HEK293 (cell line): Measurements from ENCODE around the gene RPUSD1.

Experiments
- EGR2 ChIP-seq: fragments of 450-650 bp; formaldehyde crosslinking; IDR thresholded peaks from 2 replicates; pipeline ENCODE4 v1.5.1; 2016; ENCODE audit warnings: low read depth, missing biosample characterization, missing genetic modification characterization
- FEZF1 ChIP-seq: fragments of 450-650 bp; formaldehyde crosslinking; IDR thresholded peaks from 2 replicates; pipeline ENCODE4 v1.5.1; 2016; ENCODE audit warnings: missing biosample characterization, missing genetic modification characterization
- GLIS2 ChIP-seq: fragments of 450-650 bp; formaldehyde crosslinking; IDR thresholded peaks from 2 replicates; pipeline ENCODE4 v1.5.1; 2016; ENCODE audit warnings: missing biosample characterization, missing genetic modification characterization
- HOXD13 ChIP-seq: sonication (generic); formaldehyde crosslinking; IDR thresholded peaks from 2 replicates; pipeline ENCODE4 v1.8.0; 2022; ENCODE audit warnings: missing genetic modification reagents, borderline replicate concordance
- KLF1 ChIP-seq: fragments of 450-650 bp; formaldehyde crosslinking; IDR thresholded peaks from 2 replicates; pipeline ENCODE4 v1.5.1; 2016; ENCODE audit warnings: missing biosample characterization, missing genetic modification characterization
- KLF16 ChIP-seq: fragments of 450-650 bp; formaldehyde crosslinking; IDR thresholded peaks from 2 replicates; pipeline ENCODE4 v1.5.1; 2017; ENCODE audit warnings: missing biosample characterization, missing genetic modification characterization
- KLF9 ChIP-seq: fragments of 450-650 bp; formaldehyde crosslinking; IDR thresholded peaks from 2 replicates; pipeline ENCODE4 v1.5.1; 2016; ENCODE audit warnings: missing biosample characterization, missing genetic modification characterization, low read depth
- PATZ1 ChIP-seq: fragments of 450-650 bp; formaldehyde crosslinking; IDR thresholded peaks from 2 replicates; pipeline ENCODE4 v1.5.1; 2016; ENCODE audit warnings: missing biosample characterization, missing genetic modification characterization
- PRDM1 ChIP-seq: fragments of 450-650 bp; formaldehyde crosslinking; IDR thresholded peaks from 2 replicates; pipeline ENCODE4; 2016; ENCODE audit warnings: missing biosample characterization, missing genetic modification characterization
- SALL2 ChIP-seq: fragments of 450-650 bp; formaldehyde crosslinking; IDR thresholded peaks from 2 replicates; pipeline ENCODE4 v1.5.0; 2017; ENCODE audit warnings: missing biosample characterization, mild to moderate bottlenecking, missing genetic modification characterization, borderline replicate concordance
- SP3 ChIP-seq: fragments of 450-650 bp; formaldehyde crosslinking; IDR thresholded peaks from 2 replicates; pipeline ENCODE4 v1.5.1; 2016; ENCODE audit warnings: missing biosample characterization, missing genetic modification characterization
- ZBTB49 ChIP-seq: fragments of 450-650 bp; formaldehyde crosslinking; IDR thresholded peaks from 2 replicates; pipeline ENCODE4 v1.5.1; 2016; ENCODE audit warnings: missing biosample characterization, missing genetic modification characterization, low read depth
- ZBTB7A ChIP-seq: fragments of 450-650 bp; formaldehyde crosslinking; IDR thresholded peaks from 2 replicates; pipeline ENCODE4 v1.5.1; 2016; ENCODE audit warnings: low read depth, missing biosample characterization, missing genetic modification characterization
- ZFP37 ChIP-seq: fragments of 450-650 bp; formaldehyde crosslinking; IDR thresholded peaks from 2 replicates; pipeline ENCODE4 v1.5.1; 2016; ENCODE audit warnings: missing biosample characterization, missing genetic modification characterization
- ZIC2 ChIP-seq: fragments of 450-650 bp; formaldehyde crosslinking; IDR thresholded peaks from 2 replicates; pipeline ENCODE4 v1.5.1; 2016; ENCODE audit warnings: missing biosample characterization, missing genetic modification characterization
- ZNF132 ChIP-seq: fragments of 450-650 bp; formaldehyde crosslinking; IDR thresholded peaks from 2 replicates; pipeline ENCODE4 v1.5.1; 2017; ENCODE audit warnings: missing biosample characterization, missing genetic modification characterization, borderline replicate concordance
- ZNF148 ChIP-seq: fragments of 450-650 bp; formaldehyde crosslinking; IDR thresholded peaks from 2 replicates; pipeline ENCODE4 v1.5.0; 2017; ENCODE audit warnings: missing biosample characterization, missing genetic modification characterization, borderline replicate concordance
- ZNF157 ChIP-seq: fragments of 450-650 bp; formaldehyde crosslinking; IDR thresholded peaks from 2 replicates; pipeline ENCODE4 v1.5.1; 2016; ENCODE audit warnings: missing biosample characterization, missing genetic modification characterization
- ZNF23 ChIP-seq: fragments of 450-650 bp; formaldehyde crosslinking; IDR thresholded peaks from 2 replicates; pipeline ENCODE4 v1.5.1; 2016; ENCODE audit warnings: missing biosample characterization, missing genetic modification characterization, borderline replicate concordance
- ZNF280C ChIP-seq: fragments of 450-650 bp; formaldehyde crosslinking; IDR thresholded peaks from 2 replicates; pipeline ENCODE4 v1.5.1; 2016; ENCODE audit warnings: missing biosample characterization, missing genetic modification characterization
- ZNF341 ChIP-seq: fragments of 450-650 bp; formaldehyde crosslinking; IDR thresholded peaks from 2 replicates; pipeline ENCODE4; 2016; ENCODE audit warnings: low read depth, missing biosample characterization, missing genetic modification characterization
- ZNF366 ChIP-seq: fragments of 450-650 bp; formaldehyde crosslinking; conservative IDR thresholded peaks from 2 replicates; pipeline ENCODE4 v1.5.1; 2016; ENCODE audit warnings: missing biosample characterization, missing genetic modification characterization
- ZNF544 ChIP-seq: fragments of 450-650 bp; formaldehyde crosslinking; IDR thresholded peaks from 2 replicates; pipeline ENCODE4 v1.5.0; 2017; ENCODE audit warnings: missing biosample characterization, missing genetic modification characterization
- ZNF548 ChIP-seq: fragments of 450-650 bp; formaldehyde crosslinking; IDR thresholded peaks from 2 replicates; pipeline ENCODE4 v1.5.1; 2016; ENCODE audit warnings: missing biosample characterization, missing genetic modification characterization
- ZNF596 ChIP-seq: fragments of 450-650 bp; IDR thresholded peaks from 2 replicates; pipeline ENCODE4 v1.5.0; 2018; ENCODE audit warnings: missing biosample characterization, mild to moderate bottlenecking, missing genetic modification characterization, moderate library complexity
- ZNF777 ChIP-seq: fragments of 450-650 bp; formaldehyde crosslinking; IDR thresholded peaks from 2 replicates; pipeline ENCODE4 v1.5.1; 2017; ENCODE audit warnings: missing biosample characterization, missing genetic modification characterization, borderline replicate concordance
- ZNF792 ChIP-seq: fragments of 450-650 bp; formaldehyde crosslinking; IDR thresholded peaks from 2 replicates; pipeline ENCODE4 v1.5.1; 2016; ENCODE audit warnings: missing biosample characterization, missing genetic modification characterization
- ZSCAN16 ChIP-seq: fragments of 450-650 bp; formaldehyde crosslinking; IDR thresholded peaks from 2 replicates; pipeline ENCODE4 v1.5.1; 2016; ENCODE audit warnings: missing biosample characterization, missing genetic modification characterization
- ZSCAN18 ChIP-seq: fragments of 450-650 bp; formaldehyde crosslinking; IDR thresholded peaks from 2 replicates; pipeline ENCODE4 v1.5.1; 2016; ENCODE audit warnings: missing biosample characterization, missing genetic modification characterization
- ZSCAN30 ChIP-seq: fragments of 450-650 bp; IDR thresholded peaks from 2 replicates; pipeline ENCODE4 v1.5.1; 2018; ENCODE audit warnings: missing biosample characterization, mild to moderate bottlenecking, missing genetic modification characterization, moderate library complexity

Gene RPUSD1

GRCh38 chr16:799948-800833, 12.0 kb upstream of the RPUSD1 start, which contains the start of gene GNG13 (continued):
- no peak for TF ChIP-seq ZSCAN18 (tag by site-specific recombination)
- no peak for TF ChIP-seq ZBTB49 (tag by site-specific recombination)
- TF ChIP-seq PATZ1 (tag by site-specific recombination), result peak; percentile 25; the same call in 1 of the 2 replicates
- TF ChIP-seq SP3 (tag by site-specific recombination), result no peak
- peak; percentile 25; the same call in 1 of the 2 replicates for TF ChIP-seq KLF9 (tag by site-specific recombination)
- TF ChIP-seq KLF16, result no peak
- no peak for TF ChIP-seq ZNF148
- no peak for TF ChIP-seq ZNF23 (tag by site-specific recombination)
- TF ChIP-seq ZBTB7A, result no peak
- no peak for TF ChIP-seq ZNF366
- no peak for TF ChIP-seq ZNF157
- no peak for TF ChIP-seq ZNF792 (tag by site-specific recombination)
- no peak for TF ChIP-seq ZFP37 (tag by site-specific recombination)
- 0 out of 2 replicates have a peak, but pooled peaks have one; percentile 29 for TF ChIP-seq KLF1
- TF ChIP-seq ZSCAN16 (tag by site-specific recombination), result no peak
- TF ChIP-seq PRDM1 (tag by site-specific recombination), result no peak
- no peak for TF ChIP-seq ZSCAN30 (tag by site-specific recombination)
- TF ChIP-seq ZNF548 (tag by site-specific recombination), result no peak
- no peak for TF ChIP-seq SALL2 (tag by site-specific recombination)
- no peak for TF ChIP-seq ZNF544 (tag by site-specific recombination)
- TF ChIP-seq FEZF1, result no peak
- no peak for TF ChIP-seq ZNF777 (tag by site-specific recombination)
- TF ChIP-seq GLIS2 (tag by site-specific recombination), result peak; percentile 53
- TF ChIP-seq ZIC2 (tag by site-specific recombination), result peak; percentile 99
- no peak for TF ChIP-seq ZNF280C (tag by site-specific recombination)
- TF ChIP-seq ZNF596, result no peak
- TF ChIP-seq EGR2 (tag by site-specific recombination), result peak; percentile 90
- peak; percentile 57 for TF ChIP-seq ZNF341 (tag by site-specific recombination)
- no peak for TF ChIP-seq ZNF132 (tag by site-specific recombination)
- TF ChIP-seq HOXD13 (CRISPR knock-in tag), result no peak
